GM12892 (cell line): Measurements from ENCODE around the gene SHB.

ENCODE experiments used
- POLR2A ChIP-seq: IDR thresholded peaks from 2 replicates; pipeline ENCODE4 v1.6.1; 2011; ENCODE audit warnings: low read depth, low read length, control low read depth
- POLR2AphosphoS5 ChIP-seq: IDR thresholded peaks from 2 replicates; pipeline ENCODE4 v1.6.1; 2011; ENCODE audit warnings: low read depth, low read length, control low read depth
- TAF1 ChIP-seq: IDR thresholded peaks from 2 replicates; pipeline ENCODE4 v1.6.1; 2011; ENCODE audit warnings: low read depth, mild to moderate bottlenecking, control low read depth, low read length, borderline replicate concordance

DNA sequence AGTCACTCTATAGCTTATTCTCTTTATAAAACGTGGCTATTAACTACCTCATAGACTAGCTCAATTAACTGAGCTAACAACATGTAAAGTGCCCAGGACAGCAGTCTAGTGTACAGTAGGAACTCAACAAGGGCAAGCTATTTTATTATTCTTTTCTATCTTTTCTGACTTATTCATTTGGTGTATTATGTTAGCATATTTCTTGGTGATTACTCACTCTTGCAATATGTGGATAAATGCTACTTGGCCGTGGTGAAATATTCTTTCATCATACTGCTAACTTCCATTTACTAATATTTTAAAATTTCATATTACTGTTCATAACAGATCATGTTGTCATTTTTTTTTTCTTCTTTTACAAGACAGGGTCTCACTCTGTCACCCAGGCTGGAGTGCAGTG lies 170.0 kb downstream of the SHB start:
- TF ChIP-seq POLR2AphosphoS5 (no peak), POLR2A (no peak), TAF1 (no peak)
